ENCODE data around the gene CDKAL1.

The CDKAL1 gene

DNA sequence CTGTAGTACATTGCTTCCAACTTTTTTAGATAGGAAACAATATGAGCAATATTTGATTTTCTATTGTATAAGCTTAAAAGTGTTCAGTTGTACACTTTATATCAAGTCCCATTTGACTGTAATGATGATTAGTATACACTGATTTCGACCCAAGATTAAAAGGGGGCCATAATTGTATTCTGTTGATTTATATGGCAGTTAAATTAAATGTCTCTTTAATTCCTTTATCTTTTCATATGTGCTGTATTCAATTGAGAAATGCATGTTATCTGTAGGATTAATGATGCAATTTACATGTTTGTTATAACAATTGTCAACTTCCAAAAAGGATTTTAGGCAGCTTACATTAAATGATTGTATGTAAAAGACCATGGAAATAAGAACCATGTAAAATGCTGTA is 317.5 kb downstream of the CDKAL1 start:
- no peak for DNase-seq

DNA sequence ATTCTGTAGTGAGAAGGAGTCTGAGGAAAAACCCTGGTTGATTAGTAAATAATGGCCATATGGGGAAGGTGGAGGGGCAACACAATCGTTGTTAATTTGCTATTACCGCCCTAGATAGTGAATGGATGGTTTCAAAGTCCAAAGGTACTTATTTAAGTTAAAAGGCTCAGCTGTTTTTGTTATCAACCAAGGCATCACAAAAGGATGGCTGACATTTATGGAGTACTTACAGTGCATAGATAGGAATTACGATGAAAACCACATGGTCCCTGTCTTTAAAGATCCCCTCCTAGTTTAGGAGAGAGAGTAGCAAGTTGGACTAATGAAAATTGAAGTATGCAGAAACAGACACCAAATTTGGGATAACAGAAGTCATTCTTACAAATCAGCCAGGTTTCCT is 319.6 kb downstream of the CDKAL1 start:
- DNase-seq, result no peak

- no peak for DNase-seq
Measured at GRCh38 chr6:20856681-20857288, 322.5 kb downstream of the CDKAL1 start.

- DNase-seq, result no peak
Measured at GRCh38 chr6:20861481-20861880, 327.2 kb downstream of the CDKAL1 start.

GRCh38 chr6:20866036-20866435 is 331.8 kb downstream of the CDKAL1 start:
- DNase-seq, result no peak

- DNase-seq, result no peak
Measured at GRCh38 chr6:20866935-20867703, 332.9 kb downstream of the CDKAL1 start.

GRCh38 chr6:20868397-20869096 is 334.3 kb downstream of the CDKAL1 start:
- DNase-seq, result no peak

DNA sequence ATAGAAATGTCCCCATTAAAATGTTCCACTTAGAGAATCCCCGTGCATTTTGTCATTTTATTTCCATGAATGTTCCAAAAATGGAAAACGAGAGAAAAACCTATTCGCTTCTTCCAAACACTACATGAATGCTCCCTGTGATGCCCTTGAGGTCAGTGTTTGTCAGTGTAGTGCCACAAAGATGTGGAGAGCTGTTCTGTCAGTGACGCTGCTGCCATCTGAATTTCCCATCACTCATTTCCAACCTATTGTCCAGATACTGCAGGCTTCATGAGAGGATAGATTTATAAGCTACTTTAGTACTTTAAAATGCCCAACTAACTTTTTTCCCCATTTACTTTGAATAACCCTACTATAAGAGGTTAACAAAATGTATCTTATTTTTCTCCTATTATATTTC is 335.8 kb downstream of the CDKAL1 start:
- no peak for DNase-seq

DNA sequence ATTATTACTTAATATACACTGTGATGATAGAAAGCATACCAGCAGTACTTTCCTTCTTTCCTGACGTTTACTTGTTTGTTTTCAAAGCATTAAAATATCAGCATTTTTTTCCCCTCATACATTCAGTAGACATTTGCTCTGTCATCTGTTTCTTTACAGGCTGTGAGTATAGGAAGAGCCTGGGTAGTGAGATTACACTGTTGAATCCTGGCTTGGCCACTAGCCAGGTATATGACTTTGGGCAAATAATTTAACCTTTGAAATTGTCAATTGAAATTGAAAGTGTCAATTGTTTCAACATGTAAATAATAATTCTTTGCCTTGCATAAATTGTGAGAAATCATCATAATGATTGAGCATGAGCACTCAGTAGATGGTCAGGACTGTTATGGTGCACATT is 336.2 kb downstream of the CDKAL1 start:
- no peak for DNase-seq

DNA sequence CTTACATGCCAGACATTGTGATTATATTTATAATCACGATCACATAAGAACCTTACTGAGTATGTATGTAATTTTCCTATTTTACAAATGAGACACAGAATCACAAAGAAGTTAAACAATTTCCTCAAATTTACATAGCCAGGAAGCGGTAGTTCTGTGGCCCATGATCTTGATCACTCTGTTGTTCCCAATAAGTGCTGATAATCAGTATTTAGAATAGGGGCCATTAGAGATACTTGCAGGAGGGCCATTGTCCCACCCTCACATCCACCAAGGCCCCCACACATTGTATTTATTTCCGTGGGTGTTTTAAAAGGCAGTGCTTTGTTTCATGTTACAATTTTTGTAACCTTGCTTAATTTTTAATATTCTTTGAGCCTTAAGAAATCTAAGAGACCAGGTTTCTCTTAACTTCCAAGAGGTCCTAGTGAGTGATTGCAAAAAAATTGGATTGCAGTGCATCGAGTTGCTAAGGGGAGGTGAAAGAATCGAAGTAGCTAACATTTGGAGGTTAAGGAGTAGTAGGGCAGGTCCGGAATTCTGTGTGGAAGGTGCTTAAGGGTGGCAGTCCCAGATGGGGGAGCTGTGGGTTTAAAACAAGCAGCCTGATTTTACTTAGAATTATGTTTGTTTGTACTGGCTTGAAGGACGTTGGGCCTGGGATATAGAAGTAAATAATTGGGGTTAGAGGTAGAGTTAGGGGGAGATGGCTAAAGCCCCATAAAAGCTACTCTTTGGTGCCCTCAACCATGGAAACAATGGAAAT is 339.4 kb downstream of the CDKAL1 start:
- no peak for DNase-seq

- DNase-seq, result no peak
Measured at GRCh38 chr6:20875369-20875963, 341.2 kb downstream of the CDKAL1 start.

DNA sequence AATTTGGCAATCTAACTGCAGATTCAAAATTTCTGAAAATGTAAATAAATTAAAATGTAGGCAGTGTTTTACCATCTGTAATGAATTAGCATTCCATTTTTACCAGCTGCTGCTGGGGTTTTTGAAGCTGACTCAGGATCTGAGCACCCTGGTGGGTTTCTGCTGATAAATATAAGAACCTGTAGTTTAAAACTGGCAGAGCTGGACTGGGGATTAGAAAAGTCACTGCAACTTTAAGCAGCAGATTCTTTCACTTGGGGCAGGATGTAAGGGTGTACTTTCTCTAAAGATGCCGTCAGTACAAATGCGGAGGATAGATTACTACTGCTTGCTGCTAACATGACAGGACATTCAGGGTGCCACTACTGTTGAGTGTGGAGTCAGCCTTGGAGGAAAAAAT is 341.8 kb downstream of the CDKAL1 start:
- no peak for DNase-seq

GRCh38 chr6:20876561-20876960 is 342.3 kb downstream of the CDKAL1 start:
- DNase-seq, result no peak

GRCh38 chr6:20877008-20877937 is 343.0 kb downstream of the CDKAL1 start:
- DNase-seq, result no peak

- DNase-seq, result no peak
Measured at GRCh38 chr6:20879121-20879520, 344.9 kb downstream of the CDKAL1 start.

GRCh38 chr6:20879526-20879925 is 345.3 kb downstream of the CDKAL1 start:
- DNase-seq, result no peak

GRCh38 chr6:20881365-20881764 is 347.1 kb downstream of the CDKAL1 start:
- DNase-seq, result no peak

- no peak for DNase-seq
Measured at GRCh38 chr6:20882014-20882413, 347.8 kb downstream of the CDKAL1 start.

GRCh38 chr6:20885076-20885475 is 350.8 kb downstream of the CDKAL1 start:
- no peak for DNase-seq

GRCh38 chr6:20891161-20891560 is 356.9 kb downstream of the CDKAL1 start:
- no peak for DNase-seq

DNA sequence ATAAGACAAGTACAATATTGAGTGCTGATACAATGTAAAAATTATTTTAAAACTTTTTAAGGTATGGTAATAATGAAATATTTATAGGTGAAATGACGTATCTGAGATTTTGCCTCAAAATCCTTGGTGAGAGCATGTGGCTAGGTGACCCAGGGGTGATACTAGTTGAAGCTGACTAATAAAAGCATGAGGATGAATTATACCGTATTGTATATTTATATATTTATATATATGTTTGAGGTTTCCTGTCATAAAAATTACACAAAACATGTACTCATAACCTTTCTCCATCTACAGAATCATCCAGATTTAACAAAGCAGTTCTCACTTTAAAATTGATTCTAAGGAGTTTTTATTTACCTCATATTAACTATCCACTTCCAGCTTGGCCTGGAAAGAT is 358.1 kb downstream of the CDKAL1 start:
- no peak for DNase-seq

- DNase-seq, result no peak
Measured at GRCh38 chr6:20893412-20893811, 359.2 kb downstream of the CDKAL1 start.

All from activated naive CD4-positive, alpha-beta T cell (primary cell).